Measurements from ENCODE around the gene NBEA. TPM values are rescaled to one million over a fixed set of nuclear protein-coding genes. Genes with fewer than 3 reads are reported as not detected.

NBEA gene
- total RNA-seq, 1 donor from 2014 or later, result 3.9 TPM

DNA sequence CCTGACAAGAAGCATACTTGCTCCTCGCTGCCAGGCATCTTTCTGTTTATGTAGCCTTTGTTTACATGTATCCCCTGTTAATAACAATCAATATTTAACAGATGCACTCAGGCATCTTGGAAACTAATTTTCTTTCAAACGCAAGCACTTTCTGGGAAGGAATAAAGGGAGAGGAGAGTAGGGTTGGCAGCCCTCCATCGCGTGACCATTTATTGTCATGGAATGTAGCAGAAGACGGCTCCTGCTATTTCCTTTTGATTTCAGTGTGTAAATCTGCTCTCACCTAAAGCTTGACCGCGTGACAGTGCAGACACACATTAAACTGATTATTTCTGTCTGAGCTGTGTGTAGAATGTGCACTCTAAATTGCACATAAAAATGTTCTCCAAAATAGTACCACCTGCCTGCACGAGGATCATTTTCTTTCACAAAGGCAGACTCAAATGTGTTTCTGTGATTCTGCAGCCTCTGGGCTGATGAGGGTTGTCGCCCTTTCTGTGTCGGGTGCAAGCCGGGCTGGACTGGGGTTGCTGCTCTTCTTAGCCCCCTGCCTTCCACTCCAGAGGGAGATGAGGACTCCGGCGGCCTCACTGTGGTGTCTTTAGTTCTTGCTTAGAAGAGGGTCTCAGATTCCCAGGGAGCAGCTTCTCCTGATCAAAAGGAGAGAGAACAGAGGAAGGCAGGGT, 757.9 kb downstream of the NBEA start:
- H3K4me1 Mint-ChIP-seq, result no peaks in the 10 kb centered on the region
- ChIA-PET CTCF (no interaction called here), POLR2A (no interaction called here)
- H3K36me3 Mint-ChIP-seq (ENCODE audit: low read depth), result no peaks in the 10 kb centered on the region
- peaks cover 2% of the 10 kb centered on the region for H3K27me3 Mint-ChIP-seq
- H3K9me3 Mint-ChIP-seq, result no peaks in the 10 kb centered on the region
- H3K27ac Mint-ChIP-seq, result no peak overlapping the region
- intact Hi-C loops (cut with micrococcal nuclease), result no loop called here
- no peak overlapping the region for H3K4me3 Mint-ChIP-seq
- TF ChIP-seq, protein P1, sequence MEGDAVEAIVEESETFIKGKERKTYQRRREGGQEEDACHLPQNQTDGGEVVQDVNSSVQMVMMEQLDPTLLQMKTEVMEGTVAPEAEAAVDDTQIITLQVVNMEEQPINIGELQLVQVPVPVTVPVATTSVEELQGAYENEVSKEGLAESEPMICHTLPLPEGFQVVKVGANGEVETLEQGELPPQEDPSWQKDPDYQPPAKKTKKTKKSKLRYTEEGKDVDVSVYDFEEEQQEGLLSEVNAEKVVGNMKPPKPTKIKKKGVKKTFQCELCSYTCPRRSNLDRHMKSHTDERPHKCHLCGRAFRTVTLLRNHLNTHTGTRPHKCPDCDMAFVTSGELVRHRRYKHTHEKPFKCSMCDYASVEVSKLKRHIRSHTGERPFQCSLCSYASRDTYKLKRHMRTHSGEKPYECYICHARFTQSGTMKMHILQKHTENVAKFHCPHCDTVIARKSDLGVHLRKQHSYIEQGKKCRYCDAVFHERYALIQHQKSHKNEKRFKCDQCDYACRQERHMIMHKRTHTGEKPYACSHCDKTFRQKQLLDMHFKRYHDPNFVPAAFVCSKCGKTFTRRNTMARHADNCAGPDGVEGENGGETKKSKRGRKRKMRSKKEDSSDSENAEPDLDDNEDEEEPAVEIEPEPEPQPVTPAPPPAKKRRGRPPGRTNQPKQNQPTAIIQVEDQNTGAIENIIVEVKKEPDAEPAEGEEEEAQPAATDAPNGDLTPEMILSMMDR (IDR thresholded peaks at IDR 0.05), result no peak
- DNase-seq, result no peak
- no peak for ATAC-seq (ENCODE audit: low read depth)

DNA sequence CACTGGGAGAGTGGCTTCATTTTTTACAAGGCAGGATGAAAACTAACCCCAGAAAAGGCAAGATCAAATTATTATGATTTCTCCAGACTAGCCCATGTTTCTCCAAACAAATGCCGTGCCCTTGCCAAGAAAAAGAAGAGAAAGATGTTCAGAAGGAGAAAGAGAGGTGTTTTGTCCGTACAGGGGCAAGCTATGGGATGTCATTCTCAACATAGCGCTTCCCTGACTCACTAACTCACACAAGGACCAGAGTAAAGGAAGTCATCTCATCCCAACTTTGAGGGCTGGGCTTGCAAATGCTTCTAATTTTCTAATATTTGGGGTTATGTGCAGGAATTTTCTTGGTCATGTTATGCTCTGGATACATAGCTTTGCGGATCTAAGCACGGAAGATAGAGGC, 758.6 kb downstream of the NBEA start:
- CTCF ChIA-PET, result no interaction called here

DNA sequence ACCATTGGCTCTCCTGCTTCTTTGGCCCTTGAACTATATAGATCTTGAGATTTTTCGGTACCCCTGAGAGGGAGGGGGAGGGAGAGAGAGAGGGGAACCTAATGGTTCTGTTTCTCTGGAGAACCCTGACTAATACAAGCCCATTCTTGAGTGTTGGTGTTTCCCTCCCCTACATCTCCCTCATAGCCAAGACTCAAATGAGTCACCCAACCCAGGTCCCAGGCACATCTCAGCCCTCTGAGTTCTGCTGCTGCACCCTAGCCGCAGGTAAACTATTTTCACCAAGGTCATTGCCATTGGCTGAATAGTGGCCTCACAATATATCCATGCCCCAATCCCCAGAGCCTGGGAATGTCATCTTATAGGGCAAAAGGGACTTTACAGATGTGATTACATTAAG, 760.2 kb downstream of the NBEA start:
- no peaks in the 10 kb centered on the region for H3K9me3 Mint-ChIP-seq
- TF ChIP-seq, protein P1 (IDR thresholded peaks at IDR 0.05), result no peak
- H3K36me3 Mint-ChIP-seq (ENCODE audit: low read depth), result no peaks in the 10 kb centered on the region
- ChIA-PET POLR2A (no interaction called here), CTCF (no interaction called here)
- H3K4me3 Mint-ChIP-seq, result no peak overlapping the region
- ATAC-seq (ENCODE audit: low read depth), result no peak
- DNase-seq, result no peak
- H3K27me3 Mint-ChIP-seq, result peaks cover 2% of the 10 kb centered on the region
- intact Hi-C loops (cut with micrococcal nuclease), result no loop called here
- no peaks in the 10 kb centered on the region for H3K4me1 Mint-ChIP-seq
- H3K27ac Mint-ChIP-seq, result no peak overlapping the region

More for the DNA sequence above, 758.6 kb downstream of the NBEA start:
- intact Hi-C loops (cut with micrococcal nuclease), result no loop called here
- TF ChIP-seq, protein P1 (IDR thresholded peaks at IDR 0.05), result no peak
- no peak overlapping the region for H3K27ac Mint-ChIP-seq
- POLR2A ChIA-PET, result no interaction called here
- H3K36me3 Mint-ChIP-seq (ENCODE audit: low read depth), result no peaks in the 10 kb centered on the region
- DNase-seq, result no peak
- no peaks in the 10 kb centered on the region for H3K4me1 Mint-ChIP-seq
- H3K9me3 Mint-ChIP-seq, result no peaks in the 10 kb centered on the region
- no peak overlapping the region for H3K4me3 Mint-ChIP-seq
- peaks cover 2% of the 10 kb centered on the region for H3K27me3 Mint-ChIP-seq
- ATAC-seq (ENCODE audit: low read depth), result no peak

DNA sequence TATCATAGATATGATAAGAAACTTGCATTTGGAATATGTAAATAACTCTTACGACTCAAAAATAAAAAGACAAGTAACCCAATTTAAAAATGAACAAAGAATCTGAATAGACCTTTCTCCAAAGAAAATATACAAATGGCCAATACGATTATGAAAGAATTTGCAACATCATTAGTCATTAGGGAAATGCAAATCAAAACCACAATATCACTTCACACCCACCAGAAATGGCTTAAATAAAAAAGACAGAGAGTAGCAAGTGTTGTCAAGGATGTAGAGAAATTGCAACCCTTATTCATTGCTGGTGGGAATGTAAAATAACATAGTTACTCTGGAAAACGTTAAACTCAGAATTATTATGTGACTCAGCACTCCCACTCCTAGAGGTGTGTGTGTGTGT, 761.0 kb downstream of the NBEA start:
- Mint-ChIP-seq H3K4me1 (no peaks in the 10 kb centered on the region), H3K9me3 (no peaks in the 10 kb centered on the region), H3K36me3 (ENCODE audit: low read depth) (no peaks in the 10 kb centered on the region), H3K27ac (no peak overlapping the region), H3K27me3 (peaks cover 2% of the 10 kb centered on the region), H3K4me3 (no peak overlapping the region)
- ChIA-PET CTCF (no interaction called here), POLR2A (no interaction called here)
- ATAC-seq (ENCODE audit: low read depth) (no peak), DNase-seq (no peak)
- intact Hi-C loops (cut with micrococcal nuclease), result no loop called here
- TF ChIP-seq, protein P1 (IDR thresholded peaks at IDR 0.05), result no peak

DNA sequence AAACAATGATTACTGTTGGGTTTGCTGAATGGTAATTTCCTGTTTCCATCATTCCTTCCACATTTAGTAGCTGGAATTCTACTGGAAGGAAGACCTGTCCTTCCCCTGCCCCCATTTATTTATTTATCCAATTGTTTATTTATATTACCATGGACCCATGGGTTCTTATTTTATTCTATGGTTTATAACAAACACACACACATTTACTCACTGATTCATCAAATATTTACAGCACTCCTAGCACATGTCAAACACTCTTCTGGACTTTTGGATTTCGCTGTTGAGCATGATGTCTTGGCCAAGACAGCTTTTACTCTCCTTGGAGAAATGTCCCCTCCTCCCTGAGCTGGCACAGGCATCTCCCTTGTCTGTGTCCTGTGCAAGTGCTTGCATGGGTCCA, 762.3 kb downstream of the NBEA start:
- H3K9me3 Mint-ChIP-seq, result no peaks in the 10 kb centered on the region
- ATAC-seq (ENCODE audit: low read depth) (no peak), DNase-seq (no peak)
- no peaks in the 10 kb centered on the region for H3K4me1 Mint-ChIP-seq
- TF ChIP-seq, protein P1 (IDR thresholded peaks at IDR 0.05), result no peak
- H3K27ac Mint-ChIP-seq, result no peak overlapping the region
- intact Hi-C loops (cut with micrococcal nuclease), result no loop called here
- H3K27me3 Mint-ChIP-seq, result peaks cover 2% of the 10 kb centered on the region
- CTCF ChIA-PET, result no interaction called here
- H3K4me3 Mint-ChIP-seq, result no peak overlapping the region
- POLR2A ChIA-PET, result no interaction called here
- H3K36me3 Mint-ChIP-seq (ENCODE audit: low read depth), result no peaks in the 10 kb centered on the region

Measured in activated B cell treated with CpG ODN at 0.5 μM for 24 hours (primary cell).